K562 (cell line): Measurements from ENCODE around the gene SNX19. TPM values are rescaled to one million over a fixed set of nuclear protein-coding genes. Genes with fewer than 3 reads are reported as not detected.

Source experiments
- ATAC-seq: fragments of 200-7000 bp; cut with Tn5 transposase; 3 replicates; pipeline ENCODE4 v1.9.1; 2020; ENCODE audit warnings: moderate library complexity
- BruUV-seq: library from RNA; stranded (reverse); fragments of 400-500 nt; replicated peaks from 2 replicates; lab custom pipeline; 2021; lab: Mats Ljungman, UMichigan
- CTCF ChIA-PET: fragments of 300-600 bp; formaldehyde crosslinking; extraction: SDS; loops from one replicate; lab custom pipeline; 2021; ENCODE audit warnings: low intra/inter-chr PET ratio; lab: Yijun Ruan, JAX
- POLR2A ChIA-PET: fragments of 300-600, 350-650 bp; sonication (Branson Sonifier 250); formaldehyde crosslinking; extraction: SDS; loops from one replicate; lab custom pipeline; 2021; ENCODE audit warnings: antibody characterized with exemption, inconsistent platforms; lab: Yijun Ruan, JAX
- DNase-seq, 4 experiments: peaks; one replicate each; pipeline versions ENCODE4 v3.0.0 to v3.0.0-alpha.2; 2011 to 2018; ENCODE audit warnings: low spot score in 3 of 4, mixed read lengths in 3 of 4; ENCODE audit errors: extremely low read depth in 1 of 4
- FAIRE-seq: peaks from 2 replicates; lab custom pipeline; 2011; peaks lifted over from hg19 to GRCh38; lab: Jason Lieb, UNC
- H2AFZ ChIP-seq: 2 replicates; pipeline ENCODE4 v1.6.0; 2011; ENCODE audit warnings: low read depth, low read length, control low read depth, inconsistent platforms
- H3K27ac ChIP-seq: fragments of 200-600 bp; 3 replicates; pipeline ENCODE4 v1.8.0; 2011; ENCODE audit warnings: low read depth, mild to moderate bottlenecking, control low read depth, inconsistent platforms, low read length, moderate library complexity, mixed read lengths; ENCODE audit errors: extremely low read depth
- H3K27me3 ChIP-seq, 2 experiments: fragments of 300-600 bp in 1 of 2; 2 replicates in 1 of 2; 3 replicates in 1 of 2; pipeline versions ENCODE4 v1.6.0 to v1.8.0; 2011; ENCODE audit warnings: inconsistent platforms in 2 of 2, low read length in 2 of 2, mild to moderate bottlenecking in 1 of 2, mixed read lengths in 1 of 2, moderate library complexity in 1 of 2; ENCODE audit not compliant: control insufficient read depth in 2 of 2, insufficient read depth in 2 of 2
- H3K36me3 ChIP-seq: fragments of 300-600 bp; 3 replicates; pipeline ENCODE4 v1.8.0; 2011; ENCODE audit warnings: mild to moderate bottlenecking, low read length, inconsistent platforms; ENCODE audit not compliant: control insufficient read depth, insufficient read depth
- H3K4me1 ChIP-seq, 2 experiments: fragments of 200-600 bp in 1 of 2; replicated peaks in 1 of 2; 2 replicates in 1 of 2; 3 replicates in 1 of 2; pipeline versions ENCODE4 v1.5.1 to v1.8.0; 2011; ENCODE audit warnings: inconsistent platforms in 2 of 2, low read length in 2 of 2, mild to moderate bottlenecking in 1 of 2, mixed read lengths in 1 of 2, moderate library complexity in 1 of 2; ENCODE audit not compliant: control insufficient read depth in 2 of 2, insufficient read depth in 2 of 2
- H3K4me2 ChIP-seq: 2 replicates; pipeline ENCODE4 v1.6.1; 2011; ENCODE audit warnings: low read length, control low read depth, inconsistent platforms, mixed read lengths; ENCODE audit not compliant: insufficient read depth
- H3K4me3 ChIP-seq: fragments of 200-600 bp; sonication (generic), shearing (Covaris generic); 2 replicates; pipeline ENCODE4 v1.5.1; 2016; ENCODE audit warnings: control low read depth, inconsistent platforms
- H3K79me2 ChIP-seq: fragments of 200-600 bp; 3 replicates; pipeline ENCODE4 v1.8.0; 2011; ENCODE audit warnings: low read length, inconsistent platforms; ENCODE audit not compliant: control insufficient read depth, insufficient read depth
- H3K9ac ChIP-seq, 2 experiments: 2 replicates each; pipeline versions ENCODE4 v1.6.0 to v1.6.1; 2011; ENCODE audit warnings: low read depth in 2 of 2, low read length in 2 of 2, control low read depth in 1 of 2, inconsistent platforms in 1 of 2, mild to moderate bottlenecking in 1 of 2, mixed read lengths in 1 of 2; ENCODE audit not compliant: insufficient read depth in 1 of 2
- H3K9me1 ChIP-seq: one replicate; pipeline ENCODE4 v1.6.0; 2011; ENCODE audit warnings: inconsistent platforms, mild to moderate bottlenecking, low read length, moderate library complexity; ENCODE audit not compliant: control insufficient read depth, insufficient read depth
- H3K9me3 ChIP-seq: replicated peaks from 2 replicates; pipeline ENCODE4 v1.5.1; 2011; ENCODE audit warnings: low read depth, low read length, inconsistent platforms; ENCODE audit not compliant: control insufficient read depth, insufficient read depth
- H4K20me1 ChIP-seq: replicated peaks from 2 replicates; pipeline ENCODE4 v1.6.1; 2011; ENCODE audit warnings: low read length, inconsistent platforms, mixed read lengths; ENCODE audit not compliant: control insufficient read depth, insufficient read depth
- C11orf30 ChIP-seq: fragments of 450-650 bp; IDR thresholded peaks from 2 replicates; pipeline ENCODE4 v1.6.1; 2016; ENCODE audit warnings: low read depth, mild to moderate bottlenecking
- CC2D1A ChIP-seq: fragments of 450-650 bp; IDR thresholded peaks from 2 replicates; pipeline ENCODE4 v1.6.1; 2017; ENCODE audit warnings: mild to moderate bottlenecking
- CHCHD3 ChIP-seq: fragments of 250-450 bp; sonication (Bioruptor Pico); IDR thresholded peaks from 2 replicates; pipeline ENCODE4 v2.1.2; 2022; ENCODE audit warnings: mild to moderate bottlenecking
- CREB1 ChIP-seq, 2 experiments: sonication (generic) in 1 of 2; formaldehyde crosslinking in 1 of 2; IDR thresholded peaks; 2 replicates each; pipeline versions ENCODE4 v1.6.1 to v1.8.0; 2012 to 2022; ENCODE audit warnings: inconsistent platforms in 1 of 2, mild to moderate bottlenecking in 1 of 2, missing genetic modification reagents in 1 of 2, moderate library complexity in 1 of 2
- JUN ChIP-seq, 2 experiments: sonication (generic) in 1 of 2; formaldehyde crosslinking in 1 of 2; IDR thresholded peaks; 2 replicates each; pipeline versions ENCODE4 v1.6.1 to v1.8.0; 2012 to 2022; ENCODE audit warnings: borderline replicate concordance in 2 of 2, mild to moderate bottlenecking in 2 of 2, improper control_type of control experiment in 1 of 2, low read depth in 1 of 2, low read length in 1 of 2, missing genetic modification reagents in 1 of 2
- KAT7 ChIP-seq: sonication (generic); formaldehyde crosslinking; IDR thresholded peaks from 2 replicates; pipeline ENCODE4 v1.8.0; 2022; ENCODE audit warnings: missing genetic modification reagents, mild to moderate bottlenecking, borderline replicate concordance
- LCOR ChIP-seq: sonication (generic); formaldehyde crosslinking; IDR thresholded peaks from 2 replicates; pipeline ENCODE4 v1.8.0; 2022; ENCODE audit warnings: mild to moderate bottlenecking, missing genetic modification reagents
- MAZ ChIP-seq, 2 experiments: fragments of 450-650 bp in 1 of 2; sonication (generic) in 1 of 2; formaldehyde crosslinking; IDR thresholded peaks in 1 of 2; conservative IDR thresholded peaks in 1 of 2; 2 replicates each; pipeline versions ENCODE4 v1.4.0 to v1.5.0; 2020; ENCODE audit warnings: mild to moderate bottlenecking in 1 of 2, missing genetic modification reagents in 1 of 2
- MYC ChIP-seq, 2 experiments: fragments of 250-450 bp in 1 of 2; sonication (Bioruptor Pico) in 1 of 2; IDR thresholded peaks; 2 replicates each; pipeline versions ENCODE4 v1.5.1 to v1.6.1; 2012 to 2021; ENCODE audit warnings: low read depth in 2 of 2, borderline replicate concordance in 1 of 2, improper control_type of control experiment in 1 of 2, low read length in 1 of 2, mild to moderate bottlenecking in 1 of 2, moderate library complexity in 1 of 2
- NUFIP1 ChIP-seq: fragments of 450-650 bp; IDR thresholded peaks from 2 replicates; pipeline ENCODE4 v1.6.1; 2018; ENCODE audit not compliant: partially characterized antibody
- PHTF2 ChIP-seq: fragments of 250-450 bp; sonication (Bioruptor Pico); IDR thresholded peaks from 2 replicates; pipeline ENCODE4 v1.5.0; 2021; ENCODE audit warnings: mild to moderate bottlenecking
- SAP30 ChIP-seq: fragments of 200-600 bp; sonication (generic); IDR thresholded peaks from 2 replicates; pipeline ENCODE4 v1.6.1; 2012; ENCODE audit warnings: borderline replicate concordance, low read depth, mild to moderate bottlenecking, moderate library complexity, low read length, control low read depth, inconsistent platforms; ENCODE audit not compliant: insufficient read depth, poor library complexity, severe bottlenecking
- STAT5B ChIP-seq: fragments of 250-450 bp; sonication (Bioruptor Pico); IDR thresholded peaks from 2 replicates; pipeline ENCODE4 v1.8.0; 2021; ENCODE audit warnings: mild to moderate bottlenecking, inconsistent platforms
- TBL1XR1 ChIP-seq, 2 experiments: IDR thresholded peaks; 2 replicates each; pipeline ENCODE4 v1.6.1; 2012; ENCODE audit warnings: improper control_type of control experiment in 2 of 2, low read length in 2 of 2, mild to moderate bottlenecking in 1 of 2
- TEAD4 ChIP-seq, 2 experiments: sonication (generic) in 1 of 2; formaldehyde crosslinking in 1 of 2; IDR thresholded peaks; 2 replicates each; pipeline versions ENCODE4 v1.6.1 to v1.8.0; 2012 to 2022; ENCODE audit warnings: borderline replicate concordance in 1 of 2, inconsistent platforms in 1 of 2, low read length in 1 of 2, mild to moderate bottlenecking in 1 of 2, missing genetic modification reagents in 1 of 2
- TFAP4 ChIP-seq: sonication (generic); formaldehyde crosslinking; IDR thresholded peaks from 2 replicates; pipeline ENCODE4 v1.8.0; 2022; ENCODE audit warnings: missing genetic modification reagents, mild to moderate bottlenecking, moderate library complexity, borderline replicate concordance
- XRCC5 ChIP-seq: fragments of 200-400 bp; formaldehyde crosslinking; IDR thresholded peaks from 2 replicates; pipeline ENCODE4 v1.6.1; 2017; ENCODE audit warnings: low read depth, mild to moderate bottlenecking, low read length
- WGBS: fragments of 100-300 bp; shearing (Covaris generic); methylation state at CpG from one replicate; pipeline ENCODE4 v1.1.6; 2016; ENCODE audit warnings: low coverage, mixed read lengths; ENCODE audit not compliant: insufficient coverage; ENCODE audit errors: missing lambda C conversion rate; 5-methylcytosine and 5-hydroxymethylcytosine counted together
- in situ Hi-C: fragments of 300-500 bp; cut with MboI; formaldehyde crosslinking; loops from 4 replicates; pipeline ENCODE4 v1.15.0; 2018; ENCODE audit warnings: inconsistent platforms, mixed read lengths
- intact Hi-C: fragments of 100-400 bp; cut with micrococcal nuclease; formaldehyde crosslinking; loops from 2 replicates; pipeline ENCODE4 v1.14.2; 2022
- polyA plus RNA-seq, 8 experiments: library from polyadenylated mRNA; depleted of rRNA in 4 of 8; stranded (reverse) in 5 of 8; unstranded in 3 of 8; fragments of >200 nt; fragmentation: Nextera tagmentation in 2 of 8; fragmentation: Illumina TruSeq in 1 of 8; extraction: Ambion mirVana in 2 of 8; extraction: Trizol in 1 of 8; gene quantifications; 2 replicates each; pipeline versions ENCODE4 v1.2.1 to v1.2.3, GENCODE V29; 2011 to 2014; ENCODE audit warnings: inconsistent platforms in 1 of 8, missing spikeins in 1 of 8
- total RNA-seq, 7 experiments: library from RNA; depleted of rRNA in 6 of 7; stranded (reverse); fragments of >200 nt in 6 of 7; fragmentation: Illumina TruSeq in 2 of 7; extraction: Trizol in 2 of 7; gene quantifications; 2 replicates each; pipeline versions ENCODE4 v1.2.1 to v1.2.3, GENCODE V29; 2011 to 2021; ENCODE audit warnings: low replicate concordance in 1 of 7

The SNX19 gene
- total and polyA plus RNA-seq, 9 of the 15 experiments (the other 6 are each of a cell fraction or from before 2014, with no cell fraction given) = 2.2 to 31.3 (median 19.6) TPM

GRCh38 chr11:130861902-130862860 is 54.1 kb downstream of the SNX19 start:
- H3K9ac ChIP-seq = no peak overlapping the region
- TF ChIP-seq TEAD4 (IDR thresholded peaks at IDR 0.05; ENCODE audit: low read length) (peak; percentile 53; the same call in 1 of the 2 replicates), TEAD4 (CRISPR knock-in tag; IDR thresholded peaks at IDR 0.05; ENCODE audit: borderline replicate concordance) (no peak), MYC (IDR thresholded peaks at IDR 0.05; ENCODE audit: low read depth, low read length) (peak; percentile 60; the same call in 1 of the 2 replicates), MYC (CRISPR knock-in tag; IDR thresholded peaks at IDR 0.05; ENCODE audit: borderline replicate concordance, low read depth) (no peak), KAT7 (no peak), PHTF2 (no peak), CHCHD3 (no peak), SAP30 (no peak), TBL1XR1 (IDR thresholded peaks at IDR 0.05; ENCODE audit: low read length in 2 of 2) (no peak), C11orf30 (no peak), LCOR (CRISPR knock-in tag) (peak; percentile 69; the same call in 1 of the 2 replicates), JUN (IDR thresholded peaks at IDR 0.05; ENCODE audit: borderline replicate concordance, low read depth, low read length) (no peak), JUN (CRISPR knock-in tag; IDR thresholded peaks at IDR 0.05; ENCODE audit: borderline replicate concordance) (no peak), TFAP4 (CRISPR knock-in tag) (peak; percentile 82; the same call in 1 of the 2 replicates), XRCC5 (peak; percentile 78; the same call in 1 of the 2 replicates), CREB1 (IDR thresholded peaks at IDR 0.05) (no peak), CREB1 (CRISPR knock-in tag; IDR thresholded peaks at IDR 0.05) (peak; percentile 28; the same call in 1 of the 2 replicates), MAZ (CRISPR knock-in tag; conservative IDR thresholded peaks at IDR 0.05 in 1 of 2, IDR thresholded peaks at IDR 0.05 in 1 of 2) (peak in 1 of 2 experiments; percentile 75; a peak in 2 of 4 replicates), STAT5B (CRISPR knock-in tag) (no peak), NUFIP1 (no peak), CC2D1A (peak; percentile 61; the same call in 1 of the 2 replicates)

More at GRCh38 chr11:130861902-130862860, 54.1 kb downstream of the SNX19 start:
- POLR2A ChIA-PET = interaction anchor here (1.2 to 1.3 kb wide), 3 partner anchors 9 to 447 kb away, joined by 3 to 5 read pairs (median 4); no protein-coding TSS in a partner anchor
- no peak overlapping the region for H2AFZ ChIP-seq
- peak; percentile 81 to 94 (median 87) for DNase-seq
- no peak overlapping the region for H3K4me3 ChIP-seq
- no peak overlapping the region for H3K27ac ChIP-seq
- in situ Hi-C loops = loop anchor here (5.0 kb wide), 1 partner anchor 650 kb away; no protein-coding TSS in a partner anchor
- WGBS = 8% methylated on average over 29 of the region's 30 CpGs
- peak; percentile 94 for ATAC-seq
- BruUV-seq = no TSS peak
- no peaks in the 10 kb centered on the region for H3K9me1 ChIP-seq
- H3K27me3 ChIP-seq = peaks cover 8 to 20% of the 10 kb centered on the region in 2 experiments
- peaks cover 8% of the 10 kb centered on the region for H4K20me1 ChIP-seq
- H3K4me1 ChIP-seq = peaks cover 0 to 3% of the 10 kb centered on the region in 2 experiments; a peak in 1 of 5 replicates
- no peaks in the 10 kb centered on the region for H3K9me3 ChIP-seq
- peak; percentile 92 for FAIRE-seq
- no peaks in the 10 kb centered on the region for H3K79me2 ChIP-seq
- intact Hi-C loops = loop anchor here (1.0 to 2.0 kb wide), 3 partner anchors 32 to 649 kb away; no protein-coding TSS in a partner anchor
- CTCF ChIA-PET = interaction anchor here (0.6 to 8.7 kb wide), 7 partner anchors 33 to 1905 kb away, joined by 3 to 259 read pairs (median 6); partner anchors contain the start of gene NFRKB
- H3K36me3 ChIP-seq = no peaks in the 10 kb centered on the region
- no peak overlapping the region for H3K4me2 ChIP-seq
